HG03097 (cell line): ENCODE measurements around the gene PER1.
"Not testable (repeated sequence)": the region's sequence is repeated elsewhere in the genome, so short reads cannot be mapped to it uniquely, and the experiment has no call there.

Source experiments
- ATAC-seq: cut with Tn5 transposase; IDR thresholded peaks from one replicate; pipeline ENCODE4 v1.9.1; 2021; ENCODE audit not compliant: unreplicated experiment, low FRiP score

Gene PER1

GRCh38 chr17:8152112-8152775, at the start of gene PER1:
Gene PER1 (minus strand): TSS chr17:8152404. CDS start chr17:8150706, 1,698 bp downstream.
- peak; percentile 18 for ATAC-seq

- ATAC-seq, result peak; percentile 20
Measured at GRCh38 chr17:8192070-8192815, 40.0 kb upstream of the PER1 start.

- no peak for ATAC-seq
Measured at GRCh38 chr17:8190506-8190905, 38.3 kb upstream of the PER1 start.

- ATAC-seq, result peak; percentile 39
Measured at GRCh38 chr17:8189711-8190477, 37.7 kb upstream of the PER1 start, which contains the start of gene BORCS6. Gene BORCS6 (minus strand): TSS chr17:8190180. CDS start chr17:8190140, 40 bp downstream.

- no peak for ATAC-seq
Measured at GRCh38 chr17:8189041-8189710, 37.0 kb upstream of the PER1 start.

- ATAC-seq, result no peak
Measured at GRCh38 chr17:8188263-8188839, 36.1 kb upstream of the PER1 start.

- ATAC-seq, result peak; percentile 28
Measured at GRCh38 chr17:8187517-8188262, 35.5 kb upstream of the PER1 start.

- peak; percentile 30 for ATAC-seq
Measured at GRCh38 chr17:8186787-8187516, 34.7 kb upstream of the PER1 start.

GRCh38 chr17:8186446-8186786, 34.2 kb upstream of the PER1 start:
- no peak for ATAC-seq

- ATAC-seq, result peak; percentile 26
Measured at GRCh38 chr17:8185582-8186445, 33.6 kb upstream of the PER1 start.

GRCh38 chr17:8176998-8177731, 25.0 kb upstream of the PER1 start:
- ATAC-seq, result no peak

- peak; percentile 37 for ATAC-seq
Measured at GRCh38 chr17:8176197-8176940, 24.2 kb upstream of the PER1 start, which contains the start of gene TMEM107. Gene TMEM107 (minus strand): TSS chr17:8176380. CDS start chr17:8176286, 94 bp downstream.

GRCh38 chr17:8175795-8176196, 23.6 kb upstream of the PER1 start:
- ATAC-seq, result peak; percentile 0

- ATAC-seq, result no peak
Measured at GRCh38 chr17:8173871-8174322, 21.7 kb upstream of the PER1 start.

GRCh38 chr17:8173056-8173870, 21.1 kb upstream of the PER1 start:
- ATAC-seq, result peak; percentile 60

- not testable (repeated sequence) for ATAC-seq
Measured at GRCh38 chr17:8170186-8170585, 18.0 kb upstream of the PER1 start.
